ENCODE data around the gene FHOD3. TPM values are rescaled to one million over a fixed set of nuclear protein-coding genes. Genes with fewer than 3 reads are reported as not detected.

The FHOD3 gene
- total RNA-seq, 3 donors from 2014 or later, result 2.7 to 14.4 (median 4.0) TPM

- Histone ChIP-seq H3K36me3 (ENCODE audit: low read depth) (no peaks in the 10 kb centered on the region), H3K9me3 (no peaks in the 10 kb centered on the region), H3K4me3 (no peak overlapping the region), H3K4me1 (ENCODE audit: low read depth) (no peaks in the 10 kb centered on the region)
- ATAC-seq, result no peak
- TF ChIP-seq CTCF (IDR thresholded peaks at IDR 0.05), result no peak
- DNase-seq, result no peak
- intact Hi-C loops (cut with DNase I, micrococcal nuclease), result no loop called here
Measured at GRCh38 chr18:36427831-36428230, 130.3 kb downstream of the FHOD3 start.

DNA sequence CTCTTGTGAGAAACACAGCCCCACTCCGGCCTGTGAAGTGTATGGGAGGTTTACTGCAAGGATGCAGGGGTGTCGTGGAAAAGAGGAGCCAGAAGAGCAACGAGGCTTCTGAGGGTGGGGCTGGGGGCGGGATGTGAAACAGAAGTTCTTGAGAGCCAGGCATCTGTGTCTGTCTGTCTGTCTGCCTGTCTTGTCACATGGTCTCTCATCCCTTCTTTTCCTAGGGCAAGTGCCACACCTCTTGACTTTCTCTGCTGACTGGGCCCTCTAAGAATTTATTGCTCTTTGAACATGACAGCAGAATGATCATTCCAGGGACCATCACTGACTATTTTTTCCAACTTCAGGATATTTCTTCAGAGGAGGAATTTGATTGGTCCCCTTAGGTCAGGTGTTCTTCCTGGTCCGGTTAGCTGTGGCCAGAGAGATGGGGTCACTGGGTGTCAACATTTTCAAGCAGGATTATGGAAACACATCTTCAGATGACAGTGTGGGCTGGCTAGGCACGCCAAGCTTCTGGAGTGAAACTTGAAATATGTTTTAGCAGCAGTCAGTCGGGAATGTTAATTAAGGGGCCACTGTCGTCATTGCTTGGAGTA lies 131.0 kb downstream of the FHOD3 start:
- no peaks in the 10 kb centered on the region for H3K36me3 ChIP-seq (ENCODE audit: low read depth)
- intact Hi-C loops (cut with DNase I, micrococcal nuclease), result no loop called here
- H3K9me3 ChIP-seq, result no peaks in the 10 kb centered on the region
- ATAC-seq (no peak), DNase-seq (no peak)
- no peaks in the 10 kb centered on the region for H3K4me1 ChIP-seq (ENCODE audit: low read depth)
- no peak for TF ChIP-seq CTCF (IDR thresholded peaks at IDR 0.05)
- H3K4me3 ChIP-seq, result no peak overlapping the region

DNA sequence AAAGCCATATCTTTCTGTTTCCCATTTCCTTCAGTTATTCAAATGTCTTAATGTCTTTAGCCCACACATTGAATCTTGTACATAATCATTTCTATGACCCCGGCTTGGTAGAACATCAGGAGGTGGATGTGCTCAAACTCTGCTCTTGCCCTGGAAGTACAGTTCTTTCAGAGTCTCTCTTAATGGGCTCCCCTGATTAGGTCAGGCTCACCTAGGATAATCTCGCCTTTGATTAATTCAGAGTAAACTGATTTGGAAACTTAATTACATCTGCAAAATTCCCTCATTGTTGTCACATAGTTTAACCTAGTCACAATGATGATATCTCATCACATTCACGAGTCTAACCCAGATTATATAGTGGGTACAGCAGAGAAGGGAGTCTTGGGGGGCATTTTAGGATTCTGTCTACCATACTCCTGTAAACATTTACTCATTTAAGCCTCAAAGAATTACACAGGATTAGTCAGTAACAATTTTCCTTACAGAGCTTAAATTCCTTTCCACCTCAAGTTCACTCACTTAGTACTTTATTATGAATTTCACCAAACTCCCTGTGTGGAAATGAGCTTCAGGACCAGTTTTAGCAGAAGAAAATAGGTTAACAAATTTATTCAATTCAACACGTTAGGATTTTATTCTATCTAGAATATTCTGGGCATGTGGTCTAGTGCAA lies 135.5 kb downstream of the FHOD3 start:
- no peak for TF ChIP-seq CTCF (IDR thresholded peaks at IDR 0.05)
- intact Hi-C loops (cut with DNase I, micrococcal nuclease), result no loop called here
- no peak for ATAC-seq
- Histone ChIP-seq H3K36me3 (ENCODE audit: low read depth) (no peaks in the 10 kb centered on the region), H3K4me3 (no peak overlapping the region), H3K9me3 (no peaks in the 10 kb centered on the region), H3K4me1 (ENCODE audit: low read depth) (no peaks in the 10 kb centered on the region)
- no peak for DNase-seq

GRCh38 chr18:36436387-36436786 lies 138.9 kb downstream of the FHOD3 start:
- H3K36me3 ChIP-seq (ENCODE audit: low read depth), result no peaks in the 10 kb centered on the region
- intact Hi-C loops (cut with DNase I, micrococcal nuclease), result no loop called here
- DNase-seq (no peak), ATAC-seq (no peak)
- no peaks in the 10 kb centered on the region for H3K9me3 ChIP-seq
- H3K4me1 ChIP-seq (ENCODE audit: low read depth), result no peaks in the 10 kb centered on the region
- TF ChIP-seq CTCF (IDR thresholded peaks at IDR 0.05), result no peak
- H3K4me3 ChIP-seq, result no peak overlapping the region

GRCh38 chr18:36440614-36441013 lies 143.1 kb downstream of the FHOD3 start:
- no peaks in the 10 kb centered on the region for H3K9me3 ChIP-seq
- H3K4me1 ChIP-seq (ENCODE audit: low read depth), result no peaks in the 10 kb centered on the region
- no peak for TF ChIP-seq CTCF (IDR thresholded peaks at IDR 0.05)
- no peak overlapping the region for H3K4me3 ChIP-seq
- intact Hi-C loops (cut with DNase I, micrococcal nuclease), result no loop called here
- DNase-seq (no peak), ATAC-seq (no peak)
- no peaks in the 10 kb centered on the region for H3K36me3 ChIP-seq (ENCODE audit: low read depth)

Data from mucosa of descending colon (tissue), 3 donors.